Effector memory CD8-positive, alpha-beta T cell (primary cell): ENCODE results near the gene TIGIT.
"Not testable (repeated sequence)": the region's sequence is repeated elsewhere in the genome, so short reads cannot be mapped to it uniquely, and the experiment has no call there.

Experiments
- ATAC-seq: fragments of 150-1000 bp; cut with Tn5 transposase; replicated peaks from 2 replicates; pipeline ENCODE4 v1.10.0; 2021; ENCODE audit warnings: mild to moderate bottlenecking, moderate library complexity
- DNase-seq, 3 experiments: peaks; one replicate each; pipeline ENCODE4 v3.0.0; 2021
- H3K27ac Mint-ChIP-seq, 2 donors: one replicate each; pipeline ENCODE4 v1.8.0; 2022; ENCODE audit warnings: mild to moderate bottlenecking in 2 of 2, mixed read lengths in 2 of 2, moderate library complexity in 2 of 2
- H3K27me3 Mint-ChIP-seq, 2 donors: one replicate each; pipeline ENCODE4 v1.8.0; 2022; ENCODE audit warnings: mixed read lengths in 2 of 2
- H3K36me3 Mint-ChIP-seq: one replicate; pipeline ENCODE4 v1.8.0; 2022; ENCODE audit warnings: mild to moderate bottlenecking, moderate library complexity, mixed read lengths; ENCODE audit not compliant: insufficient read depth
- H3K4me1 Mint-ChIP-seq, 2 donors: one replicate each; pipeline ENCODE4 v1.8.0; 2022; ENCODE audit warnings: low read depth in 2 of 2, mixed read lengths in 2 of 2
- H3K4me3 Mint-ChIP-seq, 2 donors: one replicate each; pipeline ENCODE4 v1.8.0; 2022; ENCODE audit warnings: mild to moderate bottlenecking in 2 of 2, mixed read lengths in 2 of 2, moderate library complexity in 2 of 2
- H3K9me3 Mint-ChIP-seq, 2 donors: one replicate each; pipeline ENCODE4 v1.8.0; 2022; ENCODE audit warnings: mixed read lengths in 2 of 2
- total RNA-seq, 9 experiments: gene quantifications; one replicate each; lab custom pipeline; 2026; lab: John Stamatoyannopoulos, UW

TIGIT gene
- 98.1 to 396 (median 188) reads per million in 9 experiments for total RNA-seq

GRCh38 chr3:114293838-114294535 is at the start of gene TIGIT:
Gene TIGIT (plus strand): TSS chr3:114294028. CDS start chr3:114294062, 34 bp downstream.
- no peak for DNase-seq
- no peaks in the 10 kb centered on the region for H3K27me3 Mint-ChIP-seq

GRCh38 chr3:114252954-114253353 is 40.9 kb upstream of the TIGIT start:
- DNase-seq, result no peak
- H3K27ac Mint-ChIP-seq, result peak overlapping the region; percentile 9 to 86
- H3K4me3 Mint-ChIP-seq, result no peak overlapping the region
- ATAC-seq, result no peak
- H3K9me3 Mint-ChIP-seq, result peaks cover 3 to 7% of the 10 kb centered on the region in 2 donors
- peaks cover 3 to 17% of the 10 kb centered on the region in 2 donors for H3K4me1 Mint-ChIP-seq
- H3K27me3 Mint-ChIP-seq, result no peaks in the 10 kb centered on the region
- no peaks in the 10 kb centered on the region for H3K36me3 Mint-ChIP-seq

More at GRCh38 chr3:114293838-114294535, at the start of gene TIGIT:
- Mint-ChIP-seq H3K4me1 (peaks cover 56 to 79% of the 10 kb centered on the region in 2 donors), H3K36me3 (peaks cover 23% of the 10 kb centered on the region), H3K27ac (peak within 1 kb of the TSS; percentile 97 to 98), H3K9me3 (no peaks in the 10 kb centered on the region), H3K4me3 (peak within 1 kb of the TSS; percentile 72 to 91)
- no peak for ATAC-seq

GRCh38 chr3:114253505-114253904 is 40.3 kb upstream of the TIGIT start:
- H3K4me1 Mint-ChIP-seq, result peaks cover 3 to 17% of the 10 kb centered on the region in 2 donors
- H3K27ac Mint-ChIP-seq, result peak overlapping the region in 1 of 2 donors; percentile 86
- no peaks in the 10 kb centered on the region for H3K36me3 Mint-ChIP-seq
- H3K4me3 Mint-ChIP-seq, result no peak overlapping the region
- no peak for DNase-seq
- H3K9me3 Mint-ChIP-seq, result peaks cover 3 to 6% of the 10 kb centered on the region in 2 donors
- no peak for ATAC-seq
- H3K27me3 Mint-ChIP-seq, result no peaks in the 10 kb centered on the region

- Mint-ChIP-seq H3K4me1 (peaks cover 3 to 15% of the 10 kb centered on the region in 2 donors), H3K4me3 (no peak overlapping the region), H3K36me3 (no peaks in the 10 kb centered on the region), H3K9me3 (no peaks in the 10 kb centered on the region), H3K27me3 (no peaks in the 10 kb centered on the region), H3K27ac (no peak overlapping the region)
- DNase-seq, result no peak
- no peak for ATAC-seq
Observed at GRCh38 chr3:114259566-114259965, 34.3 kb upstream of the TIGIT start.

- no peaks in the 10 kb centered on the region for H3K27me3 Mint-ChIP-seq
- H3K36me3 Mint-ChIP-seq, result no peaks in the 10 kb centered on the region
- H3K27ac Mint-ChIP-seq, result no peak overlapping the region
- no peaks in the 10 kb centered on the region for H3K9me3 Mint-ChIP-seq
- H3K4me1 Mint-ChIP-seq, result peaks cover 3 to 15% of the 10 kb centered on the region in 2 donors
- no peak for ATAC-seq
- no peak for DNase-seq
- no peak overlapping the region for H3K4me3 Mint-ChIP-seq
Observed at GRCh38 chr3:114260152-114260551, 33.7 kb upstream of the TIGIT start.

- Mint-ChIP-seq H3K4me1 (peaks cover 3 to 13% of the 10 kb centered on the region in 2 donors), H3K36me3 (no peaks in the 10 kb centered on the region), H3K9me3 (peaks cover 4% of the 10 kb centered on the region in 2 donors), H3K27me3 (no peaks in the 10 kb centered on the region), H3K27ac (peak overlapping the region in 1 of 2 donors; percentile 69), H3K4me3 (peak overlapping the region in 1 of 2 donors; percentile 20)
- ATAC-seq (no peak), DNase-seq (no peak)
Observed at GRCh38 chr3:114270019-114270418, 23.8 kb upstream of the TIGIT start.

GRCh38 chr3:114272271-114272670 is 21.6 kb upstream of the TIGIT start:
- Mint-ChIP-seq H3K27ac (no peak overlapping the region), H3K4me3 (no peak overlapping the region), H3K36me3 (no peaks in the 10 kb centered on the region), H3K9me3 (peaks cover 4% of the 10 kb centered on the region in 2 donors), H3K4me1 (peaks cover 3 to 16% of the 10 kb centered on the region in 2 donors), H3K27me3 (no peaks in the 10 kb centered on the region)
- no peak for DNase-seq
- ATAC-seq, result no peak

- no peak overlapping the region for H3K4me3 Mint-ChIP-seq
- H3K27ac Mint-ChIP-seq, result no peak overlapping the region
- DNase-seq, result no peak
- no peaks in the 10 kb centered on the region for H3K36me3 Mint-ChIP-seq
- no peak for ATAC-seq
- peaks cover 3 to 16% of the 10 kb centered on the region in 2 donors for H3K4me1 Mint-ChIP-seq
- H3K27me3 Mint-ChIP-seq, result no peaks in the 10 kb centered on the region
- no peaks in the 10 kb centered on the region for H3K9me3 Mint-ChIP-seq
Observed at GRCh38 chr3:114274929-114275328, 18.9 kb upstream of the TIGIT start.

GRCh38 chr3:114276856-114277255 is 17.0 kb upstream of the TIGIT start:
- DNase-seq, H3K36me3 Mint-ChIP-seq, ATAC-seq, H3K27ac Mint-ChIP-seq, H3K9me3 Mint-ChIP-seq, H3K4me3 Mint-ChIP-seq, H3K27me3 Mint-ChIP-seq: not testable (repeated sequence)
- H3K4me1 Mint-ChIP-seq, result peaks cover 3 to 12% of the 10 kb centered on the region in 2 donors

GRCh38 chr3:114284644-114285043 is 9.2 kb upstream of the TIGIT start:
- peak overlapping the region in 1 of 2 donors; percentile 80 for H3K4me3 Mint-ChIP-seq
- peak overlapping the region; percentile 98 to 99 for H3K27ac Mint-ChIP-seq
- no peaks in the 10 kb centered on the region for H3K27me3 Mint-ChIP-seq
- DNase-seq (no peak), ATAC-seq (no peak)
- H3K4me1 Mint-ChIP-seq, result peaks cover 14 to 29% of the 10 kb centered on the region in 2 donors
- H3K36me3 Mint-ChIP-seq, result no peaks in the 10 kb centered on the region
- H3K9me3 Mint-ChIP-seq, result no peaks in the 10 kb centered on the region

- ATAC-seq (peak; percentile 88), DNase-seq (no peak)
- Mint-ChIP-seq H3K36me3 (peaks cover 3% of the 10 kb centered on the region), H3K4me1 (peaks cover 20 to 40% of the 10 kb centered on the region in 2 donors), H3K9me3 (no peaks in the 10 kb centered on the region), H3K4me3 (peak overlapping the region; percentile 75 to 80), H3K27ac (peak overlapping the region; percentile 98 to 99), H3K27me3 (no peaks in the 10 kb centered on the region)
Observed at GRCh38 chr3:114285648-114286230, 8.1 kb upstream of the TIGIT start.

- H3K27me3 Mint-ChIP-seq, result no peaks in the 10 kb centered on the region
- peak overlapping the region; percentile 75 to 80 for H3K4me3 Mint-ChIP-seq
- H3K9me3 Mint-ChIP-seq, result no peaks in the 10 kb centered on the region
- H3K27ac Mint-ChIP-seq, result peak overlapping the region; percentile 98 to 99
- no peak for DNase-seq
- no peak for ATAC-seq
- peaks cover 8% of the 10 kb centered on the region for H3K36me3 Mint-ChIP-seq
- H3K4me1 Mint-ChIP-seq, result peaks cover 25 to 45% of the 10 kb centered on the region in 2 donors
Observed at GRCh38 chr3:114286266-114286665, 7.6 kb upstream of the TIGIT start.

- peak; percentile 86 for ATAC-seq
- Mint-ChIP-seq H3K27ac (peak overlapping the region; percentile 97 to 98), H3K36me3 (peaks cover 18% of the 10 kb centered on the region), H3K4me1 (peaks cover 47 to 67% of the 10 kb centered on the region in 2 donors), H3K4me3 (peak overlapping the region; percentile 72 to 91), H3K27me3 (no peaks in the 10 kb centered on the region), H3K9me3 (no peaks in the 10 kb centered on the region)
- peak; percentile 94 to 98 (median 97) for DNase-seq
Observed at GRCh38 chr3:114290911-114291901, 2.6 kb upstream of the TIGIT start.
